Effector memory CD4-positive, alpha-beta T cell (primary cell): ENCODE results near the gene F2.
A peak's percentile ranks its signal among the peaks of the same experiment; 100 is the strongest.
"Not testable (repeated sequence)": the region's sequence is repeated elsewhere in the genome, so short reads cannot be mapped to it uniquely, and the experiment has no call there.

Source experiments
- DNase-seq, 3 donors: peaks; one replicate each; pipeline ENCODE4 v3.0.0-alpha.2; 2020
- H3K27ac ChIP-seq: 2 replicates; pipeline ENCODE4 v1.7.0; 2013; ENCODE audit warnings: mild to moderate bottlenecking, low read length, moderate library complexity; ENCODE audit not compliant: insufficient read depth, poor library complexity, severe bottlenecking
- H3K27me3 ChIP-seq: replicated peaks from 2 replicates; pipeline ENCODE4 v1.7.0; 2013; ENCODE audit warnings: mild to moderate bottlenecking, low read length; ENCODE audit not compliant: insufficient read depth, control insufficient read depth, poor library complexity, severe bottlenecking
- H3K36me3 ChIP-seq: 2 replicates; pipeline ENCODE4 v1.7.0; 2013; ENCODE audit warnings: mild to moderate bottlenecking, low read length, moderate library complexity; ENCODE audit not compliant: control insufficient read depth, insufficient read depth
- H3K4me1 ChIP-seq: 2 replicates; pipeline ENCODE4 v1.7.0; 2013; ENCODE audit warnings: low read length, mild to moderate bottlenecking; ENCODE audit not compliant: control insufficient read depth, insufficient read depth, poor library complexity, severe bottlenecking
- H3K4me3 ChIP-seq: 2 replicates; pipeline ENCODE4 v1.7.0; 2013; ENCODE audit warnings: low read length, low read depth, mild to moderate bottlenecking; ENCODE audit not compliant: insufficient read depth, poor library complexity, severe bottlenecking
- H3K9me3 ChIP-seq: 2 replicates; pipeline ENCODE4 v1.7.0; 2013; ENCODE audit warnings: mild to moderate bottlenecking, low read length, moderate library complexity; ENCODE audit not compliant: control insufficient read depth
- total RNA-seq, 3 donors: gene quantifications; one replicate each; lab custom pipeline; 2026; lab: John Stamatoyannopoulos, UW

Gene F2
- total RNA-seq, result 0 to 0.35 (median 0.19) reads per million in 3 donors

- Histone ChIP-seq H3K4me1 (peaks cover 9% of the 10 kb centered on the region), H3K4me3 (no peak within 1 kb of the TSS), H3K9me3 (no peaks in the 10 kb centered on the region), H3K36me3 (no peaks in the 10 kb centered on the region), H3K27me3 (no peaks in the 10 kb centered on the region), H3K27ac (no peak within 1 kb of the TSS)
- no peak for DNase-seq
Measured at GRCh38 chr11:46719048-46719542, at the start of gene F2. TSS of gene F2 (plus strand) at chr11:46719213. CDS start at chr11:46719236, 23 bp downstream.

- no peak for DNase-seq
- peaks cover 54% of the 10 kb centered on the region for H3K4me1 ChIP-seq
- peaks cover 62% of the 10 kb centered on the region for H3K36me3 ChIP-seq
Measured at GRCh38 chr11:46669711-46670139, 49.3 kb upstream of the F2 start.

GRCh38 chr11:46670521-46670920 is 48.5 kb upstream of the F2 start:
- DNase-seq, H3K4me3 ChIP-seq, H3K27ac ChIP-seq, H3K27me3 ChIP-seq, H3K9me3 ChIP-seq: not testable (repeated sequence)
- peaks cover 62% of the 10 kb centered on the region for H3K4me1 ChIP-seq
- peaks cover 54% of the 10 kb centered on the region for H3K36me3 ChIP-seq

More at GRCh38 chr11:46669711-46670139, 49.3 kb upstream of the F2 start:
- H3K27ac ChIP-seq, result no peak overlapping the region
- no peaks in the 10 kb centered on the region for H3K27me3 ChIP-seq
- H3K4me3 ChIP-seq, result no peak overlapping the region
- no peaks in the 10 kb centered on the region for H3K9me3 ChIP-seq

- H3K27me3 ChIP-seq, result no peaks in the 10 kb centered on the region
- peaks cover 72% of the 10 kb centered on the region for H3K4me1 ChIP-seq
- peaks cover 51% of the 10 kb centered on the region for H3K36me3 ChIP-seq
- DNase-seq, result no peak
- H3K4me3 ChIP-seq, result no peak overlapping the region
- H3K9me3 ChIP-seq, result no peaks in the 10 kb centered on the region
- peak overlapping the region; percentile 55 for H3K27ac ChIP-seq
Measured at GRCh38 chr11:46671958-46672315, 47.1 kb upstream of the F2 start.

- H3K36me3 ChIP-seq, result peaks cover 47% of the 10 kb centered on the region
- no peak for DNase-seq
- no peaks in the 10 kb centered on the region for H3K9me3 ChIP-seq
- no peak overlapping the region for H3K4me3 ChIP-seq
- no peaks in the 10 kb centered on the region for H3K27me3 ChIP-seq
- H3K4me1 ChIP-seq, result peaks cover 77% of the 10 kb centered on the region
- peak overlapping the region; percentile 55 for H3K27ac ChIP-seq
Measured at GRCh38 chr11:46672381-46672839, 46.6 kb upstream of the F2 start.

GRCh38 chr11:46673713-46674462 is 45.1 kb upstream of the F2 start:
- peaks cover 41% of the 10 kb centered on the region for H3K36me3 ChIP-seq
- peaks cover 77% of the 10 kb centered on the region for H3K4me1 ChIP-seq

GRCh38 chr11:46674463-46675287 is 44.3 kb upstream of the F2 start:
- no peak for DNase-seq
- H3K4me3 ChIP-seq, result no peak overlapping the region
- H3K4me1 ChIP-seq, result peaks cover 73% of the 10 kb centered on the region
- H3K9me3 ChIP-seq, result no peaks in the 10 kb centered on the region
- peaks cover 41% of the 10 kb centered on the region for H3K36me3 ChIP-seq
- H3K27me3 ChIP-seq, result no peaks in the 10 kb centered on the region
- peak overlapping the region; percentile 40 for H3K27ac ChIP-seq

More at GRCh38 chr11:46673713-46674462, 45.1 kb upstream of the F2 start:
- Histone ChIP-seq H3K27me3 (no peaks in the 10 kb centered on the region), H3K27ac (peak overlapping the region; percentile 10), H3K4me3 (no peak overlapping the region), H3K9me3 (no peaks in the 10 kb centered on the region)
- no peak for DNase-seq

GRCh38 chr11:46675288-46675851 is 43.6 kb upstream of the F2 start:
- H3K36me3 ChIP-seq, result peaks cover 44% of the 10 kb centered on the region
- H3K4me3 ChIP-seq, result no peak overlapping the region

GRCh38 chr11:46675949-46676348 is 43.1 kb upstream of the F2 start:
- Histone ChIP-seq H3K36me3 (peaks cover 50% of the 10 kb centered on the region), H3K4me1 (peaks cover 60% of the 10 kb centered on the region), H3K4me3 (no peak overlapping the region)

More at GRCh38 chr11:46675288-46675851, 43.6 kb upstream of the F2 start:
- Histone ChIP-seq H3K27ac (peak overlapping the region; percentile 40), H3K27me3 (no peaks in the 10 kb centered on the region), H3K9me3 (no peaks in the 10 kb centered on the region), H3K4me1 (peaks cover 66% of the 10 kb centered on the region)
- DNase-seq, result no peak

More at GRCh38 chr11:46675949-46676348, 43.1 kb upstream of the F2 start:
- Histone ChIP-seq H3K9me3 (no peaks in the 10 kb centered on the region), H3K27me3 (no peaks in the 10 kb centered on the region), H3K27ac (no peak overlapping the region)
- DNase-seq, result no peak
